Measurements from ENCODE around the gene ISG20. TPM values are rescaled to one million over a fixed set of nuclear protein-coding genes. Genes with fewer than 3 reads are reported as not detected.

Gene ISG20
- total and polyA plus RNA-seq, 4 donors: 6.8 to 36.5 (median 14.3) TPM

GRCh38 chr15:88704791-88705768, 66.3 kb downstream of the ISG20 start:
- WGBS: 7% methylated on average over 60 of the region's 60 CpGs
- Histone ChIP-seq H3K4me1 (ENCODE audit: control insufficient read depth in 4 of 4, insufficient read depth in 4 of 4, low read length in 3 of 4) (peaks cover 0 to 4% (median 0%) of the 10 kb centered on the region in 4 donors), H3K36me3 (ENCODE audit: control insufficient read depth in 4 of 4, insufficient read depth in 3 of 4, low read depth in 1 of 4, low read length in 3 of 4) (no peaks in the 10 kb centered on the region), H3K27me3 (ENCODE audit: control insufficient read depth in 4 of 4, insufficient read depth in 4 of 4, low read length in 3 of 4) (peaks cover 0 to 13% (median 5%) of the 10 kb centered on the region in 4 donors), H3K9ac (ENCODE audit: low read depth in 1 of 2, low read length in 2 of 2) (no peak overlapping the region), H3K4me3 (ENCODE audit: low read depth in 1 of 3, low read length in 3 of 3) (peak overlapping the region in 2 of 3 donors; percentile 33 to 35), H3K27ac (ENCODE audit: low read depth in 1 of 2, low read length in 2 of 2) (no peak overlapping the region), H3K9me3 (ENCODE audit: control insufficient read depth in 4 of 4, low read length in 3 of 4) (no peaks in the 10 kb centered on the region)
- TF ChIP-seq GABPA (IDR thresholded peaks at IDR 0.05 in 1 of 2, conservative IDR thresholded peaks at IDR 0.05 in 1 of 2) (no peak), FOXA2 (IDR thresholded peaks at IDR 0.05) (no peak)
- TF ChIP-seq, protein P1, sequence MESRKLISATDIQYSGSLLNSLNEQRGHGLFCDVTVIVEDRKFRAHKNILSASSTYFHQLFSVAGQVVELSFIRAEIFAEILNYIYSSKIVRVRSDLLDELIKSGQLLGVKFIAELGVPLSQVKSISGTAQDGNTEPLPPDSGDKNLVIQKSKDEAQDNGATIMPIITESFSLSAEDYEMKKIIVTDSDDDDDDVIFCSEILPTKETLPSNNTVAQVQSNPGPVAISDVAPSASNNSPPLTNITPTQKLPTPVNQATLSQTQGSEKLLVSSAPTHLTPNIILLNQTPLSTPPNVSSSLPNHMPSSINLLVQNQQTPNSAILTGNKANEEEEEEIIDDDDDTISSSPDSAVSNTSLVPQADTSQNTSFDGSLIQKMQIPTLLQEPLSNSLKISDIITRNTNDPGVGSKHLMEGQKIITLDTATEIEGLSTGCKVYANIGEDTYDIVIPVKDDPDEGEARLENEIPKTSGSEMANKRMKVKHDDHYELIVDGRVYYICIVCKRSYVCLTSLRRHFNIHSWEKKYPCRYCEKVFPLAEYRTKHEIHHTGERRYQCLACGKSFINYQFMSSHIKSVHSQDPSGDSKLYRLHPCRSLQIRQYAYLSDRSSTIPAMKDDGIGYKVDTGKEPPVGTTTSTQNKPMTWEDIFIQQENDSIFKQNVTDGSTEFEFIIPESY (IDR thresholded peaks at IDR 0.05): no peak
- DNase-seq (ENCODE audit: low spot score): no peak

DNA sequence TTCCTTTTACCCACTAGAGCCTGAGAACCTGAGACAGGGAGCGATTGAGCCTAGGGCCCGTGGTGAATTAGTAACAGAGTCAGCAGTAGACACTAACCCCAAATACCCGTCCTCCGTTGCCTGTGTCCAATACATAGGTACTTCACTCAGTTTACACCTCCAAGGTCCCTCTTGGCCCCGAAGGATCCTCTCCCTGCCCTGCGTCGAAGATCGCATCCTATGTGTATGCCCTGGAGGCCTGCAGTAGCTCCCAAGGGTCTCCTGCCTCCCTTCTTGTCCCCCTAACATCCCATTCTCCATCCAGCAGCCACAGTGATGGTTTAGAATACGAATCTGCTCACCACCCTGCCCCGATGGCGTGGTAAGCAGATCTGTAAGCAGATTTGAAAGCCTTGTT, 67.0 kb downstream of the ISG20 start:
- DNase-seq (ENCODE audit: low spot score): no peak
- Histone ChIP-seq H3K9ac (ENCODE audit: low read depth in 1 of 2, low read length in 2 of 2) (no peak overlapping the region), H3K4me1 (ENCODE audit: control insufficient read depth in 4 of 4, insufficient read depth in 4 of 4, low read length in 3 of 4) (peaks cover 0 to 4% (median 0%) of the 10 kb centered on the region in 4 donors), H3K27me3 (ENCODE audit: control insufficient read depth in 4 of 4, insufficient read depth in 4 of 4, low read length in 3 of 4) (peaks cover 0 to 13% (median 5%) of the 10 kb centered on the region in 4 donors), H3K4me3 (ENCODE audit: low read depth in 1 of 3, low read length in 3 of 3) (peak overlapping the region in 1 of 3 donors; percentile 35), H3K9me3 (ENCODE audit: control insufficient read depth in 4 of 4, low read length in 3 of 4) (no peaks in the 10 kb centered on the region), H3K36me3 (ENCODE audit: control insufficient read depth in 4 of 4, insufficient read depth in 3 of 4, low read depth in 1 of 4, low read length in 3 of 4) (no peaks in the 10 kb centered on the region), H3K27ac (ENCODE audit: low read depth in 1 of 2, low read length in 2 of 2) (no peak overlapping the region)
- TF ChIP-seq RAD21 (IDR thresholded peaks at IDR 0.05) (no peak), REST (IDR thresholded peaks at IDR 0.05) (no peak), YY1 (IDR thresholded peaks at IDR 0.05) (no peak), TAF1 (conservative IDR thresholded peaks at IDR 0.05) (no peak), HNF4G (IDR thresholded peaks at IDR 0.05) (no peak), MAX (IDR thresholded peaks at IDR 0.05) (no peak), HNF4A (conservative IDR thresholded peaks at IDR 0.05) (no peak), RXRA (IDR thresholded peaks at IDR 0.05) (no peak), GABPA (IDR thresholded peaks at IDR 0.05 in 1 of 2, conservative IDR thresholded peaks at IDR 0.05 in 1 of 2) (no peak), FOXA1 (IDR thresholded peaks at IDR 0.05) (no peak)
- 64% methylated on average over 11 of the region's 11 CpGs for WGBS

Small RNAs within 50 kb of the gene (small RNA-seq; reads per million reads assigned to genes)
- gene MIR1179 (not detected), gene MIR7-2 (not detected)

Other genes with a start within 250 kb of the ISG20 start
- 10 to 100 TPM; 16.1 to 20.8 TPM for gene MRPL46, start 171.6 kb upstream of the ISG20 start, total RNA-seq
- 10 to 100 TPM; 57.5 to 63.5 TPM for gene MRPL46, start 171.6 kb upstream of the ISG20 start, polyA plus RNA-seq
- gene MRPS11, start 171.3 kb upstream of the ISG20 start, total RNA-seq: 10 to 100 TPM; 20.5 to 21.2 TPM
- gene MRPS11, start 171.3 kb upstream of the ISG20 start, polyA plus RNA-seq: 10 to 100 TPM; 43.5 to 54.4 TPM
- 1 to 10 TPM; 3.2 to 5.4 TPM for gene DET1, start 92.3 kb upstream of the ISG20 start, total RNA-seq
- gene DET1, start 92.3 kb upstream of the ISG20 start, polyA plus RNA-seq: 1 to 10 TPM; 1.3 to 1.7 TPM
- 10 to 100 TPM; 13.1 to 19.2 TPM for gene AEN, start 17.7 kb upstream of the ISG20 start, total RNA-seq
- 1 to 10 TPM; 2.8 to 8.0 TPM for gene AEN, start 17.7 kb upstream of the ISG20 start, polyA plus RNA-seq
- under 1 TPM; under 0.01 to 0.05 TPM for gene ACAN, start 164.4 kb downstream of the ISG20 start, total RNA-seq
- gene ACAN, start 164.4 kb downstream of the ISG20 start, polyA plus RNA-seq: under 1 TPM in 1 of 2 donors, not detected in 1; under 0.01 TPM